Esophagus squamous epithelium (tissue), 4 donors: ENCODE measurements around the gene AP3B1. TPM values are rescaled to one million over a fixed set of nuclear protein-coding genes. Genes with fewer than 3 reads are reported as not detected.

Experiments used
- small RNA-seq, 4 donors: library from RNA; depleted of rRNA; stranded (forward); fragments of <200 nt; gene quantifications; one replicate each; pipeline ENCODE3, GENCODE V24; 2016
- total RNA-seq, 4 donors: library from RNA; depleted of rRNA; stranded (reverse); fragments of >200 nt; gene quantifications; one replicate each; pipeline ENCODE4 v1.1.0, GENCODE V29; 2016

AP3B1 gene
- total RNA-seq, 4 donors from 2014 or later, result 30.7 to 48.5 (median 41.9) TPM

Small RNA genes within 50 kb of the gene (small RNA-seq; reads per million reads assigned to genes)
- gene RF00019 (0 reads per million in 4 donors), gene RNU6-183P (0 reads per million in 4 donors)

Other genes starting within 250 kb of the AP3B1 start
- 10 to 100 TPM; 15.2 to 27.6 (median 21.3) TPM for gene SCAMP1, start 65.9 kb upstream of the AP3B1 start, total RNA-seq